Measurements from ENCODE around the gene ZPLD1. TPM values are rescaled to one million over a fixed set of nuclear protein-coding genes. Genes with fewer than 3 reads are reported as not detected.

The ZPLD1 gene
- total RNA-seq, 1 donor from 2014 or later: not detected

GRCh38 chr3:102398176-102398575, 36.6 kb upstream of the ZPLD1 start:
- Mint-ChIP-seq H3K27ac (ENCODE audit: unreplicated experiment) (no peak overlapping the region), H3K9me3 (ENCODE audit: unreplicated experiment) (no peaks in the 10 kb centered on the region), H3K4me3 (ENCODE audit: unreplicated experiment) (no peak overlapping the region), H3K27me3 (ENCODE audit: unreplicated experiment) (no peaks in the 10 kb centered on the region), H3K36me3 (ENCODE audit: low read depth, unreplicated experiment) (no peaks in the 10 kb centered on the region), H3K4me1 (ENCODE audit: unreplicated experiment) (no peaks in the 10 kb centered on the region)
- TF ChIP-seq, protein P1, sequence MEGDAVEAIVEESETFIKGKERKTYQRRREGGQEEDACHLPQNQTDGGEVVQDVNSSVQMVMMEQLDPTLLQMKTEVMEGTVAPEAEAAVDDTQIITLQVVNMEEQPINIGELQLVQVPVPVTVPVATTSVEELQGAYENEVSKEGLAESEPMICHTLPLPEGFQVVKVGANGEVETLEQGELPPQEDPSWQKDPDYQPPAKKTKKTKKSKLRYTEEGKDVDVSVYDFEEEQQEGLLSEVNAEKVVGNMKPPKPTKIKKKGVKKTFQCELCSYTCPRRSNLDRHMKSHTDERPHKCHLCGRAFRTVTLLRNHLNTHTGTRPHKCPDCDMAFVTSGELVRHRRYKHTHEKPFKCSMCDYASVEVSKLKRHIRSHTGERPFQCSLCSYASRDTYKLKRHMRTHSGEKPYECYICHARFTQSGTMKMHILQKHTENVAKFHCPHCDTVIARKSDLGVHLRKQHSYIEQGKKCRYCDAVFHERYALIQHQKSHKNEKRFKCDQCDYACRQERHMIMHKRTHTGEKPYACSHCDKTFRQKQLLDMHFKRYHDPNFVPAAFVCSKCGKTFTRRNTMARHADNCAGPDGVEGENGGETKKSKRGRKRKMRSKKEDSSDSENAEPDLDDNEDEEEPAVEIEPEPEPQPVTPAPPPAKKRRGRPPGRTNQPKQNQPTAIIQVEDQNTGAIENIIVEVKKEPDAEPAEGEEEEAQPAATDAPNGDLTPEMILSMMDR (IDR thresholded peaks at IDR 0.05; ENCODE audit: unreplicated experiment): no peak
- no peak for DNase-seq (ENCODE audit: low spot score)

GRCh38 chr3:102398666-102399065, 36.1 kb upstream of the ZPLD1 start:
- H3K27me3 Mint-ChIP-seq (ENCODE audit: unreplicated experiment): no peaks in the 10 kb centered on the region
- no peak for DNase-seq (ENCODE audit: low spot score)
- H3K4me3 Mint-ChIP-seq (ENCODE audit: unreplicated experiment): no peak overlapping the region
- no peaks in the 10 kb centered on the region for H3K4me1 Mint-ChIP-seq (ENCODE audit: unreplicated experiment)
- H3K36me3 Mint-ChIP-seq (ENCODE audit: low read depth, unreplicated experiment): no peaks in the 10 kb centered on the region
- H3K27ac Mint-ChIP-seq (ENCODE audit: unreplicated experiment): no peak overlapping the region
- TF ChIP-seq, protein P1 (IDR thresholded peaks at IDR 0.05; ENCODE audit: unreplicated experiment): no peak
- H3K9me3 Mint-ChIP-seq (ENCODE audit: unreplicated experiment): no peaks in the 10 kb centered on the region

DNA sequence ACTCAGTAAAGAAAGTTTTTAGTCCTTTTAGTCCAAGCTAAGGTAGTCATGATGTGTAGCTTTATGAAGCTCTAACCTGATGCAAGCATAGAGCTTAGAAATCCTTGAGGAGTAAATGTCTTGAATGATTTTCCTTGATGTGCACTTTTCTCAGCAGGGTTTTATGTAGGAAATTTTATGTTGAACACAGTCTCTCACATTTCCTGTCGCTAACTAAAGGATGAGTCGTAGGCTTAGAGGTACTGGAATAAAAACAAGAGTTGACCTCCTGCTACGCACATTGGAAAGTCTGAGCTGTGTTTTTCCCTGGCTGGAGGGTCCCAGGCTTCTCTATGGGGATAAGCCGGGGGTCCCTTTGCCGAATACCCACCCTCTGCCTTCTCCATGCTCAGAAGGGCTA, 34.7 kb upstream of the ZPLD1 start:
- Mint-ChIP-seq H3K36me3 (ENCODE audit: low read depth, unreplicated experiment) (no peaks in the 10 kb centered on the region), H3K9me3 (ENCODE audit: unreplicated experiment) (no peaks in the 10 kb centered on the region), H3K4me1 (ENCODE audit: unreplicated experiment) (no peaks in the 10 kb centered on the region), H3K27me3 (ENCODE audit: unreplicated experiment) (no peaks in the 10 kb centered on the region), H3K4me3 (ENCODE audit: unreplicated experiment) (no peak overlapping the region), H3K27ac (ENCODE audit: unreplicated experiment) (no peak overlapping the region)
- DNase-seq (ENCODE audit: low spot score): no peak
- TF ChIP-seq, protein P1 (IDR thresholded peaks at IDR 0.05; ENCODE audit: unreplicated experiment): no peak

- no peaks in the 10 kb centered on the region for H3K9me3 Mint-ChIP-seq (ENCODE audit: unreplicated experiment)
- H3K27ac Mint-ChIP-seq (ENCODE audit: unreplicated experiment): no peak overlapping the region
- no peak overlapping the region for H3K4me3 Mint-ChIP-seq (ENCODE audit: unreplicated experiment)
- H3K36me3 Mint-ChIP-seq (ENCODE audit: low read depth, unreplicated experiment): no peaks in the 10 kb centered on the region
- TF ChIP-seq, protein P1 (IDR thresholded peaks at IDR 0.05; ENCODE audit: unreplicated experiment): no peak
- H3K4me1 Mint-ChIP-seq (ENCODE audit: unreplicated experiment): no peaks in the 10 kb centered on the region
- H3K27me3 Mint-ChIP-seq (ENCODE audit: unreplicated experiment): no peaks in the 10 kb centered on the region
- no peak for DNase-seq (ENCODE audit: low spot score)
Measured at GRCh38 chr3:102400766-102401165, 34.0 kb upstream of the ZPLD1 start.

GRCh38 chr3:102410616-102411015, 24.2 kb upstream of the ZPLD1 start:
- no peaks in the 10 kb centered on the region for H3K36me3 Mint-ChIP-seq (ENCODE audit: low read depth, unreplicated experiment)
- H3K9me3 Mint-ChIP-seq (ENCODE audit: unreplicated experiment): no peaks in the 10 kb centered on the region
- DNase-seq (ENCODE audit: low spot score): no peak
- no peak overlapping the region for H3K27ac Mint-ChIP-seq (ENCODE audit: unreplicated experiment)
- no peaks in the 10 kb centered on the region for H3K4me1 Mint-ChIP-seq (ENCODE audit: unreplicated experiment)
- H3K27me3 Mint-ChIP-seq (ENCODE audit: unreplicated experiment): no peaks in the 10 kb centered on the region
- TF ChIP-seq, protein P1 (IDR thresholded peaks at IDR 0.05; ENCODE audit: unreplicated experiment): no peak
- H3K4me3 Mint-ChIP-seq (ENCODE audit: unreplicated experiment): no peak overlapping the region

Measured in endothelial cell (in vitro differentiated cells).